GM23338 (cell line): ENCODE data around the gene SPON2. TPM values are rescaled to one million over a fixed set of nuclear protein-coding genes. Genes with fewer than 3 reads are reported as not detected.

Experiments
- ATAC-seq: fragments of 200-7000 bp; cut with Tn5 transposase; 3 replicates; pipeline ENCODE4 v1.9.1; 2020
- DNase-seq: peaks from one replicate; pipeline ENCODE4 v3.0.0-alpha.2; 2015; ENCODE audit warnings: low spot score
- H2AFZ ChIP-seq: fragments of 200-600 bp; sonication (generic); 2 replicates; pipeline ENCODE4 v1.8.0; 2016; ENCODE audit warnings: antibody characterized with exemption, mild to moderate bottlenecking, moderate library complexity
- H3F3A ChIP-seq: fragments of 200-600 bp; sonication (generic); replicated peaks from 2 replicates; pipeline ENCODE4 v1.8.0; 2017; ENCODE audit warnings: antibody characterized with exemption, mixed run types, low read depth
- H3K27ac ChIP-seq: fragments of 200-600 bp; sonication (generic); 2 replicates; pipeline ENCODE4 v1.6.1; 2016; ENCODE audit warnings: low read depth
- H3K27me3 ChIP-seq: fragments of 200-600 bp; sonication (generic); 2 replicates; pipeline ENCODE4 v1.8.0; 2016; ENCODE audit warnings: mild to moderate bottlenecking, mixed run types, moderate library complexity; ENCODE audit not compliant: insufficient read depth
- H3K36me3 ChIP-seq: fragments of 200-600 bp; sonication (generic); 2 replicates; pipeline ENCODE4 v1.8.0; 2016; ENCODE audit warnings: mild to moderate bottlenecking; ENCODE audit not compliant: insufficient read depth
- H3K4me1 ChIP-seq: fragments of 200-600 bp; sonication (generic); 2 replicates; pipeline ENCODE4 v1.8.0; 2016; ENCODE audit warnings: mild to moderate bottlenecking, moderate library complexity; ENCODE audit not compliant: insufficient read depth
- H3K4me2 ChIP-seq: fragments of 200-600 bp; sonication (generic); 2 replicates; pipeline ENCODE4 v1.7.1; 2017; ENCODE audit warnings: mixed run types
- H3K4me3 ChIP-seq: fragments of 200-600 bp; sonication (generic); 2 replicates; pipeline ENCODE4 v1.6.1; 2016; ENCODE audit warnings: mixed run types
- H3K79me2 ChIP-seq: fragments of 200-600 bp; sonication (generic); replicated peaks from 2 replicates; pipeline ENCODE4 v1.8.0; 2017; ENCODE audit warnings: mild to moderate bottlenecking; ENCODE audit not compliant: insufficient read depth
- H3K9me2 ChIP-seq: fragments of 200-600 bp; sonication (generic); 2 replicates; pipeline ENCODE4 v1.8.0; 2017; ENCODE audit not compliant: insufficient read depth
- H4K20me1 ChIP-seq: fragments of 200-600 bp; sonication (generic); replicated peaks from 2 replicates; pipeline ENCODE4 v1.8.0; 2017; ENCODE audit warnings: mild to moderate bottlenecking; ENCODE audit not compliant: insufficient read depth
- H3K27ac Mint-ChIP-seq: 2 replicates; pipeline ENCODE4 v1.8.0; 2020; ENCODE audit warnings: inconsistent platforms, mild to moderate bottlenecking, moderate library complexity, mixed read lengths
- H3K27me3 Mint-ChIP-seq: 3 replicates; pipeline ENCODE4 v1.8.0; 2022; ENCODE audit warnings: low read depth, mild to moderate bottlenecking, moderate library complexity, mixed read lengths, inconsistent platforms; ENCODE audit not compliant: insufficient read depth, poor library complexity
- H3K36me3 Mint-ChIP-seq: 3 replicates; pipeline ENCODE4 v1.8.0; 2021; ENCODE audit warnings: low read depth, mild to moderate bottlenecking, inconsistent platforms, moderate library complexity, mixed read lengths
- H3K4me1 Mint-ChIP-seq: 3 replicates; pipeline ENCODE4 v1.8.0; 2020; ENCODE audit warnings: mild to moderate bottlenecking, inconsistent platforms, mixed read lengths
- H3K4me3 Mint-ChIP-seq: 3 replicates; pipeline ENCODE4 v1.8.0; 2021; ENCODE audit warnings: moderate library complexity, mild to moderate bottlenecking, inconsistent platforms, mixed read lengths
- H3K9me3 Mint-ChIP-seq: 3 replicates; pipeline ENCODE4 v1.8.0; 2020; ENCODE audit warnings: moderate library complexity, mild to moderate bottlenecking, inconsistent platforms, mixed read lengths
- CREB1 ChIP-seq: fragments of 250-450 bp; sonication (Bioruptor Pico); IDR thresholded peaks from 2 replicates; pipeline ENCODE4 v1.5.0; 2020; ENCODE audit warnings: low read depth, mild to moderate bottlenecking, moderate library complexity
- EZH2 ChIP-seq: fragments of 200-600 bp; sonication (generic); IDR thresholded peaks from one replicate; pipeline ENCODE4 v1.8.0; 2017; ENCODE audit warnings: antibody characterized with exemption, mild to moderate bottlenecking, low read depth; ENCODE audit not compliant: unreplicated experiment
- EZH2phosphoT487 ChIP-seq: fragments of 200-600 bp; sonication (generic); IDR thresholded peaks from one replicate; pipeline ENCODE4 v1.8.1; 2018; ENCODE audit warnings: antibody characterized with exemption; ENCODE audit not compliant: unreplicated experiment
- JUNB ChIP-seq: IDR thresholded peaks from one replicate; pipeline ENCODE4 v1.6.1; 2016; ENCODE audit warnings: antibody characterized with exemption; ENCODE audit not compliant: unreplicated experiment
- NANOG ChIP-seq: IDR thresholded peaks from 2 replicates; pipeline ENCODE4 v1.6.1; 2016; ENCODE audit warnings: antibody characterized with exemption, borderline replicate concordance
- POLR2AphosphoS5 ChIP-seq: IDR thresholded peaks from 2 replicates; pipeline ENCODE4 v1.6.1; 2016; ENCODE audit warnings: antibody characterized with exemption, low read depth
- STAT1 ChIP-seq: IDR thresholded peaks from one replicate; pipeline ENCODE4 v1.6.1; 2016; ENCODE audit warnings: antibody characterized with exemption; ENCODE audit not compliant: unreplicated experiment
- ZNF331 ChIP-seq: fragments of 250-450 bp; sonication (Bioruptor Pico); IDR thresholded peaks from 2 replicates; pipeline ENCODE4 v1.5.0; 2020; ENCODE audit warnings: low read depth, mild to moderate bottlenecking, moderate library complexity
- polyA plus RNA-seq: library from polyadenylated mRNA; unstranded; fragments of >200 nt; fragmentation: Nextera tagmentation; extraction: Ambion mirVana; gene quantifications from 2 replicates; pipeline ENCODE4 v1.2.1, GENCODE V29; 2016
- total RNA-seq: library from RNA; depleted of rRNA; stranded (reverse); fragments of >200 nt; shearing (Covaris generic); gene quantifications from 2 replicates; pipeline ENCODE4 v1.2.3, GENCODE V29; 2014
- TF ChIP-seq, protein P1 (sequence below): IDR thresholded peaks from 2 replicates; pipeline ENCODE4 v1.6.1; 2016; ENCODE audit warnings: antibody characterized with exemption
- TF ChIP-seq, protein P2 (sequence below), 2 experiments: fragments of 200-600 bp in 1 of 2; sonication (generic) in 1 of 2; conservative IDR thresholded peaks; 2 replicates each; pipeline versions ENCODE4 v1.5.1 to v1.6.1; 2016 to 2017; ENCODE audit warnings: antibody characterized with exemption in 2 of 2, low read depth in 2 of 2, mild to moderate bottlenecking in 2 of 2, moderate library complexity in 1 of 2

The SPON2 gene
- total and polyA plus RNA-seq, 2 experiments from 2014 or later = 2.1 to 2.4 TPM

DNA sequence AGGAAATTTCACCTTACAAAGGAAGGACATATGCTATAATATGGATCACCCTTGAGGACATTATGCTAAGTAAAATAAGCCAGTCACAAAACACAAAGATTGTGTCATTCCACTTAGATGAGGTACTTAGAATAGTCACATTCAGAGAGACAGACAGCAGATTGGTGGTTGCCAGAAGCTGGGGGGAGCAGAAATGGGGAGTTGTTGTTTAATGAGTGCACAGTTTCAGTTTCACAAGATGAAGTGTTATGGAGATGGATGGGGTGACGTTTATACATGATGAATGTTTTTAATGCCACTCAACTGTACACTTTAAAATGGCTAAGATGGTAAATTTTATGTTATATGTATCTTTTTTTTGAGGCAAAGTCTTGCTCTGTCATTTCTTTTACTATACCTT, 14.8 kb upstream of the SPON2 start:
- no peaks in the 10 kb centered on the region for H3K9me2 ChIP-seq
- H3F3A ChIP-seq = no peaks in the 10 kb centered on the region
- no peak overlapping the region for H3K4me3 Mint-ChIP-seq
- DNase-seq = no peak
- H2AFZ ChIP-seq = no peak overlapping the region
- H3K4me1 ChIP-seq = no peaks in the 10 kb centered on the region
- peaks cover 20% of the 10 kb centered on the region for H3K9me3 Mint-ChIP-seq
- H3K27ac Mint-ChIP-seq = no peak overlapping the region
- H3K27ac ChIP-seq = no peak overlapping the region
- no peaks in the 10 kb centered on the region for H3K36me3 ChIP-seq
- no peak for ATAC-seq
- TF ChIP-seq JUNB (no peak), NANOG (no peak), CREB1 (CRISPR knock-in tag) (no peak), POLR2AphosphoS5 (no peak), STAT1 (no peak), ZNF331 (no peak)
- TF ChIP-seq, protein P1, sequence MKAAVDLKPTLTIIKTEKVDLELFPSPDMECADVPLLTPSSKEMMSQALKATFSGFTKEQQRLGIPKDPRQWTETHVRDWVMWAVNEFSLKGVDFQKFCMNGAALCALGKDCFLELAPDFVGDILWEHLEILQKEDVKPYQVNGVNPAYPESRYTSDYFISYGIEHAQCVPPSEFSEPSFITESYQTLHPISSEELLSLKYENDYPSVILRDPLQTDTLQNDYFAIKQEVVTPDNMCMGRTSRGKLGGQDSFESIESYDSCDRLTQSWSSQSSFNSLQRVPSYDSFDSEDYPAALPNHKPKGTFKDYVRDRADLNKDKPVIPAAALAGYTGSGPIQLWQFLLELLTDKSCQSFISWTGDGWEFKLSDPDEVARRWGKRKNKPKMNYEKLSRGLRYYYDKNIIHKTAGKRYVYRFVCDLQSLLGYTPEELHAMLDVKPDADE = no peak
- TF ChIP-seq, protein P2, sequence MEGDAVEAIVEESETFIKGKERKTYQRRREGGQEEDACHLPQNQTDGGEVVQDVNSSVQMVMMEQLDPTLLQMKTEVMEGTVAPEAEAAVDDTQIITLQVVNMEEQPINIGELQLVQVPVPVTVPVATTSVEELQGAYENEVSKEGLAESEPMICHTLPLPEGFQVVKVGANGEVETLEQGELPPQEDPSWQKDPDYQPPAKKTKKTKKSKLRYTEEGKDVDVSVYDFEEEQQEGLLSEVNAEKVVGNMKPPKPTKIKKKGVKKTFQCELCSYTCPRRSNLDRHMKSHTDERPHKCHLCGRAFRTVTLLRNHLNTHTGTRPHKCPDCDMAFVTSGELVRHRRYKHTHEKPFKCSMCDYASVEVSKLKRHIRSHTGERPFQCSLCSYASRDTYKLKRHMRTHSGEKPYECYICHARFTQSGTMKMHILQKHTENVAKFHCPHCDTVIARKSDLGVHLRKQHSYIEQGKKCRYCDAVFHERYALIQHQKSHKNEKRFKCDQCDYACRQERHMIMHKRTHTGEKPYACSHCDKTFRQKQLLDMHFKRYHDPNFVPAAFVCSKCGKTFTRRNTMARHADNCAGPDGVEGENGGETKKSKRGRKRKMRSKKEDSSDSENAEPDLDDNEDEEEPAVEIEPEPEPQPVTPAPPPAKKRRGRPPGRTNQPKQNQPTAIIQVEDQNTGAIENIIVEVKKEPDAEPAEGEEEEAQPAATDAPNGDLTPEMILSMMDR (conservative IDR thresholded peaks at IDR 0.05; ENCODE audit: low read depth in 2 of 2) = no peak
- no peaks in the 10 kb centered on the region for H3K27me3 ChIP-seq
- peaks cover 5% of the 10 kb centered on the region for H3K27me3 Mint-ChIP-seq
- no peaks in the 10 kb centered on the region for H3K4me1 Mint-ChIP-seq
- no peak overlapping the region for H3K4me3 ChIP-seq
- no peaks in the 10 kb centered on the region for H3K79me2 ChIP-seq
- no peak overlapping the region for H3K4me2 ChIP-seq
- no peaks in the 10 kb centered on the region for H3K36me3 Mint-ChIP-seq
- H4K20me1 ChIP-seq = no peaks in the 10 kb centered on the region

- no peak overlapping the region for H3K4me2 ChIP-seq
- TF ChIP-seq EZH2 (no peak), JUNB (no peak), EZH2phosphoT487 (no peak)
- TF ChIP-seq, protein P2 (conservative IDR thresholded peaks at IDR 0.05; ENCODE audit: low read depth in 2 of 2) = no peak
- H3K27ac ChIP-seq = no peak overlapping the region
- H3K36me3 Mint-ChIP-seq = peaks cover 3% of the 10 kb centered on the region; the same call in 1 of the 3 replicates
- no peaks in the 10 kb centered on the region for H3F3A ChIP-seq
- no peak overlapping the region for H2AFZ ChIP-seq
- no peak overlapping the region for H3K27ac Mint-ChIP-seq
- H3K27me3 Mint-ChIP-seq = peaks cover 3% of the 10 kb centered on the region
- DNase-seq = no peak
- H3K79me2 ChIP-seq = no peaks in the 10 kb centered on the region
- 0 out of 2 replicates have a peak, but pooled peaks cover 7% of the 10 kb centered on the region for H3K36me3 ChIP-seq
- H3K4me3 ChIP-seq = no peak overlapping the region
- peaks cover 48% of the 10 kb centered on the region for H3K9me3 Mint-ChIP-seq
- no peaks in the 10 kb centered on the region for H3K9me2 ChIP-seq
- H3K4me3 Mint-ChIP-seq = no peak overlapping the region
- no peaks in the 10 kb centered on the region for H3K4me1 ChIP-seq
- no peaks in the 10 kb centered on the region for H3K4me1 Mint-ChIP-seq
- no peaks in the 10 kb centered on the region for H4K20me1 ChIP-seq
- ATAC-seq = no peak
- H3K27me3 ChIP-seq = 0 out of 2 replicates have a peak, but pooled peaks cover 7% of the 10 kb centered on the region
Observed at GRCh38 chr4:1183985-1184773, 11.8 kb upstream of the SPON2 start.
